NCI-H2029 (cell line): ENCODE measurements around the gene MTARC1.

Experiments used
- DNase-seq: peaks from one replicate; lab custom pipeline; 2025; lab: John Stamatoyannopoulos, UW

Gene MTARC1

GRCh38 chr1:220833436-220833835 lies 46.7 kb downstream of the MTARC1 start:
- no peak for DNase-seq

DNA sequence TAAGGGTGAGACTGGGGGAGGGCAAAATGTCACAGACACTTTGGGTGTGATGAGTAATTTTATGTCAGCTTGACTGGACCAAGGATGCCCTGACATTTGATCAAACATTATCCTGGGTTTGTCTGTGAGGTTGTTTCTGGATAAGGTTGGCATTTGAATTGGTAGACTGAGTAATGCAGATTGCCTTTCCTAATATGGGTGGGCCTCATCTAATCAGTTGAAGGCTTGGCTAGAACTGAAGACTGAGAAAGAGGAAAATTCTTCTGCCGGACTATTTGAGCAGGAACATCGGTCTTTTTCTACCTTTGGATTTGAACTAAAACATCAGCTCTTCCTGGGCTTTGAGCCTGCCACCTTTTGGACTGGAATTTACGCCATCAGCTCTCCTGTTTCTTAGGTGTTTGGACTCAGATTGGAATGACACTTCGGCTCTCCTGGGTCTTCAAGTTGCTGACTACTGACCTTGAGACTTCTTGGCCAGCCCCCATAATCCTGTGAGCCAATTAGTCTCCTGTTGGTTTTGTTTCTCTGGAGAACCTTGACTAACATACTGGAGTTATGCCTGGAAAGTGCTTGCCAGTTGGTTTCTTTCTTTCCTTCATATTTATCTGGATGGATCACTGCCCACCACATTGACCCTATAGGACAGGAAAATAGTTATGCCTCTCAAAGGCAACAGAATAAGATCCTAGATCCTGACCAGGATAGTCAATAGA lies 47.6 kb downstream of the MTARC1 start:
- DNase-seq: no peak
